NT2/D1 (cell line): Measurements from ENCODE around the gene EPB41L5.

ENCODE experiments used
- SUZ12 ChIP-seq: IDR thresholded peaks from 2 replicates; pipeline ENCODE4 v1.6.1; 2011; ENCODE audit not compliant: insufficient read length, insufficient read depth; ENCODE audit errors: extremely low read depth
- YY1 ChIP-seq: IDR thresholded peaks from 2 replicates; pipeline ENCODE4 v1.6.1; 2011; ENCODE audit not compliant: insufficient read length, insufficient read depth

DNA sequence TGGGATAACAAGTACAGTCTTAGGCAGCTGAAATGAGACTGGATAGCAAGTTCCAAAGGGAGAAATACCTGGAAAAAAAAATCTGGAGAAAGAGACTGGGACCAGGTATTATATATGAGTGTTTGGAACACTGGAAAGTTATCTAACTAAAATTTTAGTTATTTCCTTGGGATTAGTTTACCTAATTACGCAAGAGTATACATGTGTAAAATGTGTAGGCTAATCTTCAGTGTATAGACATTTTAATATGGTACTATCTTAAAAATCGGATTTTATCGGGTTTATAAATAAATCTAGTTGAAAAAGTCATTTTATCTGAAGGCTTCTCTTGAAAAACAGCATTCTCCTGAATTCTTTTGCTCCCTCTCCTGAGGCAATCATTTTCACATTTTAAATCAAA is 3.9 kb downstream of the EPB41L5 start:
- TF ChIP-seq YY1: no peak
- no peak for TF ChIP-seq SUZ12
